ENCODE results near the gene U2AF1L4. TPM values are rescaled to one million over a fixed set of nuclear protein-coding genes. Genes with fewer than 3 reads are reported as not detected.

U2AF1L4 gene
- total and polyA plus RNA-seq, 2 donors (not counting 3 experiments of a cell fraction or from before 2014, with no cell fraction given): 5.6 to 13.5 TPM

- POLR2A ChIA-PET: no interaction called here
- no TSS peak for BruUV-seq (replicated peaks)
- TF ChIP-seq CTCF (IDR thresholded peaks at IDR 0.05; ENCODE audit: extremely low read depth in 1 of 2, insufficient read depth in 1 of 2, low read depth in 1 of 2, low read length in 2 of 2) (no peak), MYC (IDR thresholded peaks at IDR 0.05; ENCODE audit: low read depth, low read length) (no peak), MAX (IDR thresholded peaks at IDR 0.05; ENCODE audit: insufficient read depth, insufficient read length) (no peak), POLR2AphosphoS5 (IDR thresholded peaks at IDR 0.05; ENCODE audit: insufficient read depth, low read depth, low read length) (no peak), GATA2 (IDR thresholded peaks at IDR 0.05; ENCODE audit: insufficient read depth, insufficient read length, low read depth, low read length) (no peak), JUN (IDR thresholded peaks at IDR 0.05; ENCODE audit: borderline replicate concordance, insufficient read depth, insufficient read length, low read depth) (no peak), FOS (IDR thresholded peaks at IDR 0.05; ENCODE audit: borderline replicate concordance, insufficient read depth, low read length) (no peak), POLR2A (IDR thresholded peaks at IDR 0.05; ENCODE audit: low read depth, low read length) (no peak), EZH2 (IDR thresholded peaks at IDR 0.05; ENCODE audit: borderline replicate concordance, low read depth, low read length, severe bottlenecking) (no peak)
Measured at GRCh38 chr19:35767288-35768081, 22.3 kb upstream of the U2AF1L4 start.

More at GRCh38 chr19:35767288-35768081, 22.3 kb upstream of the U2AF1L4 start:
- Histone ChIP-seq H3K27ac (ENCODE audit: insufficient read depth, low read depth, low read length) (no peak overlapping the region), H4K20me1 (replicated peaks; ENCODE audit: control insufficient read depth, extremely low read depth, insufficient read depth, low read length) (no peaks in the 10 kb centered on the region), H3K9me3 (replicated peaks; ENCODE audit: control insufficient read depth, insufficient read depth, low read length) (no peaks in the 10 kb centered on the region), H3K79me2 (ENCODE audit: control insufficient read depth, insufficient read depth, low read length) (no peaks in the 10 kb centered on the region), H3K9ac (replicated peaks; ENCODE audit: extremely low read depth, insufficient read depth, low read length) (no peak overlapping the region), H3K27me3 (ENCODE audit: control insufficient read depth in 2 of 2, insufficient read depth in 2 of 2, low read length in 2 of 2) (no peaks in the 10 kb centered on the region), H3K9me1 (replicated peaks; ENCODE audit: control insufficient read depth, extremely low read depth, insufficient read depth, low read length) (no peaks in the 10 kb centered on the region), H2AFZ (ENCODE audit: low read depth, low read length) (no peak overlapping the region), H3K36me3 (ENCODE audit: control insufficient read depth in 2 of 2, extremely low read depth in 1 of 2, insufficient read depth in 2 of 2, low read length in 2 of 2) (peaks cover 3 to 6% of the 10 kb centered on the region in 2 experiments), H3K4me2 (ENCODE audit: insufficient read depth, low read length) (no peak overlapping the region), H3K4me1 (ENCODE audit: control insufficient read depth, extremely low read depth, insufficient read depth, low read length) (no peaks in the 10 kb centered on the region), H3K4me3 (replicated peaks in 1 of 3; ENCODE audit: insufficient read depth in 1 of 3, low read depth in 1 of 3, low read length in 3 of 3) (no peak overlapping the region)
- DNase-seq (ENCODE audit: low read depth, low spot score) (no peak), FAIRE-seq (no peak)
- dilution Hi-C loops (cut with MboI; ENCODE audit: extremely low pct_ligation_motif_present, low sequenced_read_pairs) (no loop called here), intact Hi-C loops (cut with micrococcal nuclease) (no loop called here)
- CTCF ChIA-PET: interaction anchor here (1.1 to 1.2 kb wide), 2 partner anchors 19 to 115 kb away, joined by 3 read pairs; partner anchors contain the start of gene LIN37
